Neuronal stem cell (in vitro differentiated cells): ENCODE results near the gene CACHD1.

Source experiments
- DNase-seq: peaks from one replicate; pipeline ENCODE4 v3.0.0-alpha.2; 2013; ENCODE audit warnings: low spot score
- H2AFZ ChIP-seq: one replicate; pipeline ENCODE4 v1.6.1; 2013; ENCODE audit warnings: mild to moderate bottlenecking, low read length, inconsistent platforms
- H2AK5ac ChIP-seq: 2 replicates; pipeline ENCODE4 v1.6.1; 2013; ENCODE audit warnings: low read depth, mild to moderate bottlenecking, inconsistent platforms, low read length, moderate library complexity, mixed read lengths
- H2BK120ac ChIP-seq: 2 replicates; pipeline ENCODE4 v1.6.1; 2013; ENCODE audit warnings: low read depth, mild to moderate bottlenecking, inconsistent platforms, low read length, moderate library complexity, mixed read lengths
- H2BK12ac ChIP-seq: one replicate; pipeline ENCODE4 v1.6.1; 2013; ENCODE audit warnings: low read length, inconsistent platforms
- H2BK15ac ChIP-seq: 2 replicates; pipeline ENCODE4 v1.6.1; 2013; ENCODE audit warnings: mild to moderate bottlenecking, low read length, inconsistent platforms, mixed read lengths
- H2BK5ac ChIP-seq: one replicate; pipeline ENCODE4 v1.6.1; 2013; ENCODE audit warnings: inconsistent platforms, mild to moderate bottlenecking, low read length, moderate library complexity
- H3K14ac ChIP-seq: one replicate; pipeline ENCODE4 v1.6.1; 2013; ENCODE audit warnings: low read length, inconsistent platforms
- H3K18ac ChIP-seq: 2 replicates; pipeline ENCODE4 v1.6.1; 2013; ENCODE audit warnings: low read length, inconsistent platforms
- H3K23ac ChIP-seq: 2 replicates; pipeline ENCODE4 v1.6.1; 2013; ENCODE audit warnings: low read depth, mild to moderate bottlenecking, mixed read lengths, low read length, inconsistent platforms; ENCODE audit not compliant: poor library complexity
- H3K27ac ChIP-seq: replicated peaks from 3 replicates; pipeline ENCODE4 v1.5.1; 2013; ENCODE audit warnings: low read length, inconsistent platforms
- H3K27me3 ChIP-seq, 3 experiments: 2 replicates each; pipeline ENCODE4 v1.6.1; 2013; ENCODE audit warnings: low read length in 3 of 3, mild to moderate bottlenecking in 2 of 3, inconsistent platforms in 1 of 3, low read depth in 1 of 3, mixed read lengths in 1 of 3, moderate library complexity in 1 of 3; ENCODE audit not compliant: control insufficient read depth in 3 of 3, insufficient read depth in 3 of 3
- H3K36me3 ChIP-seq, 2 donors: replicated peaks in 1 of 2; 2 replicates each; pipeline ENCODE4 v1.6.1; 2013; ENCODE audit warnings: low read length in 2 of 2; ENCODE audit not compliant: control insufficient read depth in 2 of 2, insufficient read depth in 2 of 2
- H3K4ac ChIP-seq: 2 replicates; pipeline ENCODE4 v1.6.1; 2013; ENCODE audit warnings: inconsistent platforms, mild to moderate bottlenecking, low read length, moderate library complexity
- H3K4me1 ChIP-seq, 2 donors: 1 replicate in 1 of 2; 2 replicates in 1 of 2; pipeline ENCODE4 v1.6.1; 2013; ENCODE audit warnings: low read length in 2 of 2, low read depth in 1 of 2; ENCODE audit not compliant: control insufficient read depth in 2 of 2, insufficient read depth in 1 of 2
- H3K4me2 ChIP-seq: one replicate; pipeline ENCODE4 v1.6.1; 2013; ENCODE audit warnings: mild to moderate bottlenecking, low read length, inconsistent platforms; ENCODE audit not compliant: insufficient read depth, poor library complexity, severe bottlenecking
- H3K4me3 ChIP-seq, 2 donors: 2 replicates each; pipeline ENCODE4 v1.5.1; 2013; ENCODE audit warnings: low read length in 2 of 2, mild to moderate bottlenecking in 2 of 2, inconsistent platforms in 1 of 2, moderate library complexity in 1 of 2
- H3K79me1 ChIP-seq: one replicate; pipeline ENCODE4 v1.6.1; 2013; ENCODE audit warnings: low read depth, mild to moderate bottlenecking, inconsistent platforms, low read length, moderate library complexity
- H3K9ac ChIP-seq: one replicate; pipeline ENCODE4 v1.6.1; 2013; ENCODE audit warnings: mild to moderate bottlenecking, low read depth, low read length, inconsistent platforms; ENCODE audit not compliant: poor library complexity
- H3K9me3 ChIP-seq, 2 donors: replicated peaks in 1 of 2; 2 replicates each; pipeline versions ENCODE3 to v1.6.1; 2013; ENCODE audit warnings: low read length in 2 of 2, mild to moderate bottlenecking in 2 of 2, inconsistent platforms in 1 of 2, low read depth in 1 of 2, mixed read lengths in 1 of 2, moderate library complexity in 1 of 2; ENCODE audit not compliant: control insufficient read depth in 2 of 2, insufficient read depth in 1 of 2
- H4K8ac ChIP-seq: one replicate; pipeline ENCODE4 v1.6.1; 2013; ENCODE audit warnings: low read depth, mild to moderate bottlenecking, inconsistent platforms, low read length, moderate library complexity
- H4K91ac ChIP-seq: one replicate; pipeline ENCODE4 v1.6.1; 2013; ENCODE audit warnings: low read length, low read depth, mild to moderate bottlenecking, inconsistent platforms; ENCODE audit not compliant: poor library complexity
- WGBS, 2 donors: extraction: QIAGEN DNeasy Blood & Tissue Kit; methylation state at CpG; one replicate each; pipeline ENCODE4 v1.1.7; 2013; ENCODE audit warnings: missing lambda C conversion rate in 2 of 2, mixed read lengths in 1 of 2; ENCODE audit not compliant: insufficient read length in 2 of 2, insufficient replicate concordance in 1 of 2; ENCODE audit errors: extremely low coverage in 2 of 2; 5-methylcytosine and 5-hydroxymethylcytosine counted together

Gene CACHD1

GRCh38 chr1:64572222-64572900 lies 102.4 kb downstream of the CACHD1 start:
- no peak for DNase-seq
- peaks cover 11 to 52% of the 10 kb centered on the region in 2 donors for H3K4me1 ChIP-seq
- H3K4ac ChIP-seq, result no peak overlapping the region
- no peaks in the 10 kb centered on the region for H3K79me1 ChIP-seq
- H3K27ac ChIP-seq, result no peak overlapping the region
- no peak overlapping the region for H4K91ac ChIP-seq
- H3K4me2 ChIP-seq, result no peak overlapping the region
- no peak overlapping the region for H2BK5ac ChIP-seq
- no CpG with 5 or more reads among the region's 5 CpGs for WGBS, 2 donors
- no peak overlapping the region for H2BK15ac ChIP-seq
- H3K23ac ChIP-seq, result no peak overlapping the region
- no peak overlapping the region for H4K8ac ChIP-seq
- H3K18ac ChIP-seq, result no peak overlapping the region
- no peak overlapping the region for H2BK120ac ChIP-seq
- H3K9ac ChIP-seq, result no peak overlapping the region
- H2AK5ac ChIP-seq, result no peak overlapping the region
- no peaks in the 10 kb centered on the region for H3K36me3 ChIP-seq
- no peak overlapping the region for H3K14ac ChIP-seq
- H3K27me3 ChIP-seq, result no peaks in the 10 kb centered on the region
- H2BK12ac ChIP-seq, result no peak overlapping the region
- no peak overlapping the region for H2AFZ ChIP-seq
- H3K4me3 ChIP-seq, result no peak overlapping the region
- no peaks in the 10 kb centered on the region for H3K9me3 ChIP-seq

- Histone ChIP-seq H3K18ac (no peak overlapping the region), H4K8ac (no peak overlapping the region), H2AK5ac (no peak overlapping the region), H3K23ac (no peak overlapping the region), H3K9ac (no peak overlapping the region), H4K91ac (no peak overlapping the region), H3K4me2 (no peak overlapping the region), H2AFZ (no peak overlapping the region), H3K36me3 (no peaks in the 10 kb centered on the region), H2BK15ac (no peak overlapping the region), H3K27ac (no peak overlapping the region), H3K4me3 (no peak overlapping the region), H3K27me3 (no peaks in the 10 kb centered on the region), H2BK120ac (no peak overlapping the region), H3K79me1 (no peaks in the 10 kb centered on the region), H2BK5ac (no peak overlapping the region), H3K14ac (no peak overlapping the region), H3K9me3 (no peaks in the 10 kb centered on the region), H2BK12ac (no peak overlapping the region), H3K4me1 (peaks cover 11 to 52% of the 10 kb centered on the region in 2 donors), H3K4ac (no peak overlapping the region)
- no peak for DNase-seq
- WGBS, 2 donors, result no CpG with 5 or more reads among the region's 3 CpGs
Observed at GRCh38 chr1:64574301-64574700, 104.4 kb downstream of the CACHD1 start.

GRCh38 chr1:64575881-64576676 lies 106.2 kb downstream of the CACHD1 start:
- Histone ChIP-seq H3K18ac (no peak overlapping the region), H3K4me3 (no peak overlapping the region), H2BK5ac (no peak overlapping the region), H3K79me1 (no peaks in the 10 kb centered on the region), H2BK120ac (no peak overlapping the region), H4K91ac (no peak overlapping the region), H3K36me3 (no peaks in the 10 kb centered on the region), H4K8ac (no peak overlapping the region), H3K9ac (no peak overlapping the region), H2AFZ (no peak overlapping the region), H2BK15ac (no peak overlapping the region), H2BK12ac (no peak overlapping the region), H3K14ac (no peak overlapping the region), H2AK5ac (no peak overlapping the region), H3K23ac (no peak overlapping the region), H3K9me3 (no peaks in the 10 kb centered on the region), H3K4ac (no peak overlapping the region), H3K27me3 (no peaks in the 10 kb centered on the region), H3K27ac (no peak overlapping the region), H3K4me2 (no peak overlapping the region), H3K4me1 (peaks cover 11 to 50% of the 10 kb centered on the region in 2 donors)
- no peak for DNase-seq
- no CpG with 5 or more reads among the region's 11 CpGs for WGBS, 2 donors

- H3K4me3 ChIP-seq, result no peak overlapping the region
- peaks cover 5 to 35% of the 10 kb centered on the region in 2 donors for H3K4me1 ChIP-seq
- no peak overlapping the region for H4K91ac ChIP-seq
- H3K9me3 ChIP-seq, result no peaks in the 10 kb centered on the region
- H2AK5ac ChIP-seq, result no peak overlapping the region
- H2BK15ac ChIP-seq, result no peak overlapping the region
- peaks cover 0 to 11% of the 10 kb centered on the region in 2 donors for H3K36me3 ChIP-seq
- no peak overlapping the region for H2AFZ ChIP-seq
- H3K4ac ChIP-seq, result no peak overlapping the region
- H3K79me1 ChIP-seq, result no peaks in the 10 kb centered on the region
- DNase-seq, result no peak
- no peak overlapping the region for H3K9ac ChIP-seq
- no CpG with 5 or more reads among the region's 3 CpGs for WGBS, 2 donors
- H3K14ac ChIP-seq, result no peak overlapping the region
- H2BK12ac ChIP-seq, result no peak overlapping the region
- H3K23ac ChIP-seq, result no peak overlapping the region
- H2BK5ac ChIP-seq, result no peak overlapping the region
- H2BK120ac ChIP-seq, result no peak overlapping the region
- no peak overlapping the region for H3K18ac ChIP-seq
- no peaks in the 10 kb centered on the region for H3K27me3 ChIP-seq
- H3K4me2 ChIP-seq, result no peak overlapping the region
- H3K27ac ChIP-seq, result no peak overlapping the region
- H4K8ac ChIP-seq, result no peak overlapping the region
Observed at GRCh38 chr1:64578270-64578973, 108.5 kb downstream of the CACHD1 start.
